NCI-H128 (cell line): ENCODE data around the gene IL19.

Source experiments
- DNase-seq: peaks from one replicate; lab custom pipeline; 2025; ENCODE audit not compliant: unreplicated experiment; lab: John Stamatoyannopoulos, UW

The IL19 gene

GRCh38 chr1:206854401-206855129, 84.0 kb downstream of the IL19 start:
- DNase-seq = no peak

- no peak for DNase-seq
These were observed 85.3 kb downstream of the IL19 start for GRCh38 chr1:206855859-206856258.

- no peak for DNase-seq
These were observed 86.3 kb downstream of the IL19 start for GRCh38 chr1:206856674-206857464.

GRCh38 chr1:206859082-206859521, 88.5 kb downstream of the IL19 start:
- no peak for DNase-seq

- DNase-seq = no peak
These were observed 89.6 kb downstream of the IL19 start for GRCh38 chr1:206860165-206860564.

- DNase-seq = no peak
These were observed 92.7 kb downstream of the IL19 start for GRCh38 chr1:206863266-206863665.

- peak; percentile 71 for DNase-seq
These were observed 94.5 kb downstream of the IL19 start, which contains the start of gene IL20 for GRCh38 chr1:206864939-206865671. Gene IL20 (plus strand): TSS chr1:206865623. CDS start chr1:206865853, 230 bp downstream.

- DNase-seq = no peak
These were observed 95.5 kb downstream of the IL19 start for GRCh38 chr1:206866062-206866461.

GRCh38 chr1:206867239-206867638, 96.7 kb downstream of the IL19 start:
- no peak for DNase-seq

- DNase-seq = no peak
These were observed 97.1 kb downstream of the IL19 start for GRCh38 chr1:206867716-206868115.

- DNase-seq = no peak
These were observed 97.7 kb downstream of the IL19 start for GRCh38 chr1:206868264-206868663.

- DNase-seq = no peak
These were observed 101.6 kb downstream of the IL19 start for GRCh38 chr1:206872139-206872538.

- DNase-seq = no peak
These were observed 103.1 kb downstream of the IL19 start for GRCh38 chr1:206873603-206874188.

- DNase-seq = no peak
These were observed 105.3 kb downstream of the IL19 start for GRCh38 chr1:206875752-206876377.

- no peak for DNase-seq
These were observed 107.9 kb downstream of the IL19 start for GRCh38 chr1:206878456-206878855.

GRCh38 chr1:206880314-206880713, 109.7 kb downstream of the IL19 start:
- DNase-seq = no peak

GRCh38 chr1:206882555-206882954, 112.0 kb downstream of the IL19 start:
- DNase-seq = no peak

- DNase-seq = no peak
These were observed 112.6 kb downstream of the IL19 start for GRCh38 chr1:206883160-206883559.

- DNase-seq = no peak
These were observed 113.3 kb downstream of the IL19 start for GRCh38 chr1:206883876-206884275.

GRCh38 chr1:206885341-206886060, 114.9 kb downstream of the IL19 start:
- DNase-seq = no peak
